Loucy (cell line): ENCODE data around the gene HOXB9.

Experiments used
- EZH2phosphoT487 ChIP-seq: fragments of 200-600 bp; IDR thresholded peaks from 2 replicates; pipeline ENCODE4 v1.6.1; 2018; ENCODE audit warnings: antibody characterized with exemption, mild to moderate bottlenecking, moderate library complexity, borderline replicate concordance
- TF ChIP-seq, protein P1 (sequence below): fragments of 200-600 bp; sonication (generic); conservative IDR thresholded peaks from 2 replicates; pipeline ENCODE4 v1.5.1; 2014; ENCODE audit warnings: mild to moderate bottlenecking, antibody characterized with exemption, low read length

- TF ChIP-seq, protein P1, sequence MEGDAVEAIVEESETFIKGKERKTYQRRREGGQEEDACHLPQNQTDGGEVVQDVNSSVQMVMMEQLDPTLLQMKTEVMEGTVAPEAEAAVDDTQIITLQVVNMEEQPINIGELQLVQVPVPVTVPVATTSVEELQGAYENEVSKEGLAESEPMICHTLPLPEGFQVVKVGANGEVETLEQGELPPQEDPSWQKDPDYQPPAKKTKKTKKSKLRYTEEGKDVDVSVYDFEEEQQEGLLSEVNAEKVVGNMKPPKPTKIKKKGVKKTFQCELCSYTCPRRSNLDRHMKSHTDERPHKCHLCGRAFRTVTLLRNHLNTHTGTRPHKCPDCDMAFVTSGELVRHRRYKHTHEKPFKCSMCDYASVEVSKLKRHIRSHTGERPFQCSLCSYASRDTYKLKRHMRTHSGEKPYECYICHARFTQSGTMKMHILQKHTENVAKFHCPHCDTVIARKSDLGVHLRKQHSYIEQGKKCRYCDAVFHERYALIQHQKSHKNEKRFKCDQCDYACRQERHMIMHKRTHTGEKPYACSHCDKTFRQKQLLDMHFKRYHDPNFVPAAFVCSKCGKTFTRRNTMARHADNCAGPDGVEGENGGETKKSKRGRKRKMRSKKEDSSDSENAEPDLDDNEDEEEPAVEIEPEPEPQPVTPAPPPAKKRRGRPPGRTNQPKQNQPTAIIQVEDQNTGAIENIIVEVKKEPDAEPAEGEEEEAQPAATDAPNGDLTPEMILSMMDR = no peak
- TF ChIP-seq EZH2phosphoT487 = no peak
Observed at GRCh38 chr17:48639136-48639535, 13.0 kb upstream of the HOXB9 start.
